Right renal pelvis (tissue), 4 donors: Measurements from ENCODE around the gene SPACA9. TPM values are rescaled to one million over a fixed set of nuclear protein-coding genes. Genes with fewer than 3 reads are reported as not detected.
A peak's percentile ranks its signal among the peaks of the same experiment; 100 is the strongest.

Source experiments
- DNase-seq, 4 donors: peaks; one replicate each; pipeline ENCODE4 v3.0.0-alpha.2; 2013; ENCODE audit warnings: low read depth in 4 of 4, low spot score in 3 of 4, missing footprints in 1 of 4
- polyA plus RNA-seq, 4 donors: library from polyadenylated mRNA; unstranded; fragments of 120-200 nt; gene quantifications; one replicate each; pipeline ENCODE4 v1.2.1, GENCODE V29; 2013; ENCODE audit not compliant: insufficient read length in 4 of 4

The SPACA9 gene
- polyA plus RNA-seq, 4 donors = 8.7 to 10.8 (median 10.1) TPM

DNA sequence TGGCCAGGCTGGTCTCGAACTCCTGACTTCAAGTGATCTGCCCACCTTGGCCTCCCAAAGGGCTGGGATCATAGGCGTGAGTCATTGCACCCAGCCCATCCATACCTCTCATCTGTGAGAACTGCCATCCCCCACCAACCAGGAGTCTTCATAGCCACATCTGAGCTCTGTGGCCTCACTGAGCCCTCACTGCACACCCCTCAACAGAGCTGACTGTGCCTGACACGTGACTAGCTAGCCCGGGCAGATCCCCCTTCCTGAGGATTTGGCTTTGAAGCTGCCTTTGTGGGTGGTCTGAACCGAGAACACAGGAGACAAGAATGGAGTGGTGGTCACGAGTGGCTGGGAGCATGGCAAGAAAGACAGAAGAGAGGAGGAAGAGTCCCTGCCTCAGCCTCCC, 16.2 kb upstream of the SPACA9 start:
- no peak for DNase-seq

DNA sequence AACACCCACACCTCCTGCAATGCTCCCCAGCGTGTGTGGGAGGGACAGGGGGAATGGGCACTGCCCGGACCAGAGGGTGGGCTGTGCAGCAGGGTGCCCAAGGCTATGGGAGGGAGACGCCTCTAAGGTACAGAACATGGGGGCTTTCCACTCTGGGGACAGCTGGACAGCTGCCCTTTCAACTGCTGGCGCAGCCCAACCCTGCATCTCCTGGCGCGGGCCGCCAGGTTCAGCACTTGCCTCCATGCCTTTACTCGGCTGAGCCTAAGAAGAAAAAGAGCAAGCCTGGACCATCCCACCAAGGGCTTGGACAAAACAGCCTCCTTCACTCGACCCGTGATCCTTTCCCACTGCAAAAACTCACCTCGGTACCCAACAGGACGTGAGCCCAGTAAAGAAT, 15.6 kb upstream of the SPACA9 start:
- no peak for DNase-seq

DNA sequence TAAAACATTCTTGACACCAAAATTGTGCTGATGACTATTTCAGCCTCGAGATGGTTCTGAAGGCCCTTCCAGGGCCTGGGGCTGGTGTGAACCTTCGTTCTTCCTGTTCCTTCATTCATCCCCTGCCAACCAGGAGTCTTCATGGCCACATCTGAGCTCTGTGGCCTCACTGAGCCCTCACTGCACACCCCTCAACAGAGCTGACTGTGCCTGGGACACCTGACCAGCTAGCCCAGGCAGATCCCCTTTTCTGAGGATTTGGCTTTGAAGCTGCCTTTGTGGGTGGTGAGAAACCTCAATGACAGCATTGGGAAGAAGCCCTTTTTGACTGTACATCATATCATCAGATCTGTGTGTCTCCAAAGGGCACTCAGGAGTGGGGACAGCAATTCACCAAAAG, 14.4 kb upstream of the SPACA9 start:
- no peak for DNase-seq

DNA sequence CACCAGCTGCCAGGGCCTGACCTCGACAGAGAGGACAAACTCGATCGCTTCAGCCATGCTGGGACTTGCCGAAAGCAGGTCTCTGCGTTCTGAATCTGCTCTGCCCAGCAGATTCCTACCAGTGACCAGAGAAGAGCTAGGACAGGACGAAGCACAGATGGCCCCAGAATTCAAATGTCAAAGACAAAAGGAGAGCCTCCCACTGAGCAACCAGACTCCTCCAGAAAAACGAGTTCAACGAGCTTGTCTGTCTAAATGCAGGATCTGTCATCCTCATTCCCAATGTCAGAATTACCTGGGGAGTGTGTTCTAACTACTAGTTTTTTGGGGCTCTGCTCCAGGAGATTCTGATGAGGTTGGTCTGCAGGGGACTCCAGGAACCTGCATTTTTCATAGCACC, 14.0 kb upstream of the SPACA9 start:
- no peak for DNase-seq

DNA sequence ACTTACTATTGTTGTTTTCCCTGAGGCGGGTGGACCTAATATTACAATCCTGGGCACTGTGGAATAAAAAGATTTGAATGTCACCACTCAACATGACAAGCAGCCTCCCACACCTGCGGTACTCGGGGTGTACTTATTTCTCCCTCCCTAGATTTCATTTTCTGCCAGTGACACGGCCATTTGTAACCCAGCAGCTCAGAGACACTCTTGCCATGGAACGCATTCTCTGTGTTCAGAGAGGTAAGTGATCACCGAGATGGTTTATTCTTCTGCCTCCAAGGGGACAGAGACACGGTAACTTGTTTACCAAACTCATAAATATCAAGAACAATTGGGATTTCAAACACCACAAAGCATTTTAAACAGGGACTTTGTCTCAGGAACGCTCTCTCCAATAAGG, 11.8 kb upstream of the SPACA9 start:
- DNase-seq = no peak

DNA sequence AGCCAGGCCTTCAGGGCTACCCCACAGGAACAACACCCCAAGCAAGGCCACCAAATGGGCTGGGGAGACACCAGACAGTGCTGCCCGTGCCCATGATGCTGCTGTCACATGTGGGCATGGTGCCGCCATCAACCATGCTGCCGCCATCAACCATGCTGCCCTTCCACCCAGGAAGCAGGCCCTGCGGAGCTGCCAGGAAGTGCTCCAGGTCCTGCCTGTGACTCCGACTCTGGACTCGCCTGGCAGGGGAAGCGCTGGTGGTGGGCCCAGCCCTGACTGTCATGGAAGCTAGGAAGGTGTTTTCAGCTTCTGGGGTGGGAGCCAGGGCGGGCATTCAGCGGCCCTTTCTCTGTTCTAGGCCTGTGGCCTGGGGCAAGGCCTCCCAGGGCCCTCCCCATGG, 9.4 kb upstream of the SPACA9 start:
- no peak for DNase-seq

DNA sequence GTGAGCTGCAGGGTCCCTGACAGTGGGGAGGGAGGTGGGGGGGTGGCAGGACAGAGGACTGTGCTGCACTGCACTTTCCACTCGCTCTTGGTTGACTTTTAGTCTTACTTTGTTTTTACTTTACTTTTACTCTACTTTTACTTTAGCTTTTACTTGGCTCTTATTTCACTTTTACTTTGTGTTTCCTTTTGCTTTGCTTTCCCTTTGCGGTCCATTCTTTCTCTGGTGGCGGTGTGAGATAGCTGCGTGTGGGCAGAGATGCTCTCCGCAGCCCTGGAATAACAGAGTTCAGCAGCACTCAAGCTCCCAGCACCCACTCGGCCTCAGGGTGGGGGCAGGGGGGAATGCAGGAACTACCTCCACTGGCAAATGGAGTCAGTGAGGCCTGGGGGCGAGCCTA, 5.3 kb upstream of the SPACA9 start:
- no peak for DNase-seq

DNA sequence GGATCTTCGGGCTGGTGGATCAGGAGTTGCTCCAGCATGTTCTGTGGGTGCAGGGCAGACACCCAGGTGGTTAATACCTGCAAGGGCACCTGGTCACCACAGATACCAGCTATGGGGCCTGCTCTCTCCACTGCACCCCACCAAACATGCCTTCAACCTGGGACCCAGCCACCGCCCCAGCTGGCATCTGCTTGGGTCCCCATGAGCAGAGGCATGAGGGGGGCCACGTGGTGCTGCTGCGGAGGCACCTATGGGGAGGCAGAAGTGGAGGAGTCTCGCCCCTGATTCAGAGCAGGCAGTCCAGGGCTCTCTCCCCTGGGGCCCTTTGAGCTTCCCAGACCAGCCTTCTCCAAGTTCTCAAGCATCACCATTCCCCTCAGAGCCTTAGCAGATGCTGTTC, 3.5 kb upstream of the SPACA9 start:
- DNase-seq = no peak

DNA sequence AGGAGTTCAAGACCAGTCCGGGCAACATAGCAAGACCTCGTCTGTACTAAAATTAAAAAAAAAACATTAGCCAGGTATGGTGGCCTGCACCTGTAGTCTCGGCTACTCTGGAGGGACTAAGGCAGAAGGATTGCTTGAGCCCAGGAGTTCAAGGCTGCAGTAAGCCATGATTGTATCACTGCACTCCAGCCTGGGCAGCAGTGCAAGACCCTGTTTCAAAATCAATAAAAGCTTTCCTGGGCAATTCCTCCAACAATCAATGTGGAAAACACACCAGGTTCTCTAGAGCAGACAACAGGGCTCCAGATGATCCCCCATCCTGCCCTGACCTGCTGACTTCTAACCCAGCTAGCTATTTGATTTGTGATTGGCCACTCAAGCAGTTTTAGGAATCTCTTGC, 1.8 kb upstream of the SPACA9 start:
- no peak for DNase-seq

DNA sequence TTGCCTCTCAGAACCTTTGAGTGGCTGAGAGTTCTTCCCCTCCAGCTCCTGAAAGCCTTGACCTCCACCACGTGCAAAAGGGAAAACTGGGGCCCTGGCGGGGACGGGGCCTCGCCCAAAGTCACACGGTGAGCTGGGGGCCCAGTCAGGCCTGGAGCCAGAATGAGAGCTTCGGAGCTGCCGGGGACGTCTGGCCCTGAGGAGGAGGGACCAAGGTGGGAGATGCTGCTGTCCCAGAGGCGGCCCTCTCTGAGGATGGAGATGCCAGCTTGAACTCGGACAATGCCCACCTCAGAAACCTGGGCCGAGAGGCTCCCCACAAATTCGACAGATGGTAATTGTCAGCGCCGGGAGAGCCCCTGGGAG, 1.3 kb upstream of the SPACA9 start:
- no peak for DNase-seq

DNA sequence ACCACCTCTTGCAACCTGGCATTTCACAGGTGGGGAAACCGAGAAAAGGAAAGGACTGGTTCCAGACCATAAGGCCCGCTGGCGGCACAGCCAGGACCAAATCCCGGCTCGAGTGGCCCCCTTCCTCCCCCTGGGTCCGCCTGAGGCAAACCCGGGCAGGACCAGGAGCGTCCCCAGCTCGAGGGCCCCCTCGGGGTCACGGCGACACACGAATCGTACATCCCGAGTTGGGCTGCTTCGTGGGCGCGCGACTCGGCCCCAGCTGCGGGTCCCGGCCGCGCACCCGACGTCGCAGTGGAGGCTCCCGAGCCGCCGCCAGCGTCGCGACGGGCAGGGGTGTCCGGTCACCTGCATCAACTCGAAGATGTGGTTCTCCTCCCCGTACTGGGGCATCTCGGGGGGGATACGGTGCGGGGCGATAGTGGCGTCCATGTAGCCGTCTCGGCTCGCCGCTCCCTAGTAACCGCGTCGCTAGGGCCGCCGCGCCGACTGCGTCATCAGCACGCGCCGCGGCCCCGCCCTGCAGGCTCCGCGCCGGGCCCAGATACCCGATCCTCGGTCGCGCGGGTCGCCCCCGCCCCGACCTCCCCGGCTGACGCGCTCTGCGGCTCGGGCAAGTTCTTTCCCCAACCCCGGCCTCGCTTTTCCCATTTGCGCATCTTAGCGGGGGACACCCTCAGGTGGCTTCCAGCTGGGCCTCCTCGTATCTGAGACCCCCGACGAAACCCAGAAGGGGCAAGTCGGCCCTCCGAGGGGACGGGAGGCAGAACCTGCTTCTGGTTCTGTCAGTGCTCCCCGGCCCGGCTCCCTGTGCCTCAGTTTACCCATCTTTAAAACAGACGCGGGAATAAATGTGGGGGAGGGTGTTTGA, 639 bp upstream of the SPACA9 start, which contains the start of gene AK8:
Gene AK8 (minus strand): TSS at position 461 of the 871 bp plus-strand sequence. CDS start 29 bp downstream, at position 432.
- peak; percentile 61 to 79 (median 66) for DNase-seq

DNA sequence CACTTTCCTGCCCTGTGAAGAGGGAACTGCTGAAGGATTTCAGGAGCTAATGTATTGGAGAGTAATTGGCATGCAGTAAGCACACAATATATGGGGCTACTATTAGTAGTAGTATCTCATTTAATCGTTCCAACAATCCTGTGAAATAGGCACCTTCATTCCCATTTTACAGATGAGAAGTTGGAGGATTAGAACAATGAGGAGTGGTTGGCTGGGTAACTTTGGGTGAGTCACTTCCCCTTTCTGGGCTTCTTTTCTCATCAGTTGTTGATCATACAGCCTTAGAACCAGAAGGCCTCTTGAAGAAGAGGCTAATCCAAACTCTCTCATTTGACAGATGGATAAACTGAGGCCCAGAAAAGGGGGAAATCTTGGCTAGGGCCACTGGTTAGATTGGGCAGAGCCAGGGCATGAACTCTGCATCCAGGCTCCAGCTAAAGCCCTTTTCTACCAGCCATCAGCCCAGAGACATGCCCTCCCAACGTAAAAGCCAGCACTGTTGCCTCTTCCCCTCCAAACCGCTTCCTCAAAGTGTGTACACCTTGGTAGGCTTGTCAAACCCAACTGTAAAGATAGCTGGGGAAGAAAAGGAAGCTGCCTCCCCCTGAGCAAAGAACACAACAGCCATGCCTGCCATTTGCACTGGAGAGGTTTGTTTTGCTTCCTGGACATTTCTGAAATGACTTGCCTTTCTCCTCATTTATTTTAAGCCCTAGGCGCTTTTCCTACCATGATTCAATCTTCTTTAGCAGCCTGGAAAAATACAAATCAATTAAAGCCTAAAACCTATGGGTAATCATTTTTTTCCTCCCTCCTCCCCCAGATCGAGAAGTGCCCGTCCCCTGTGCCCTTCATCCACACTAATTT, 992 bp downstream of the SPACA9 start:
- DNase-seq = no peak

DNA sequence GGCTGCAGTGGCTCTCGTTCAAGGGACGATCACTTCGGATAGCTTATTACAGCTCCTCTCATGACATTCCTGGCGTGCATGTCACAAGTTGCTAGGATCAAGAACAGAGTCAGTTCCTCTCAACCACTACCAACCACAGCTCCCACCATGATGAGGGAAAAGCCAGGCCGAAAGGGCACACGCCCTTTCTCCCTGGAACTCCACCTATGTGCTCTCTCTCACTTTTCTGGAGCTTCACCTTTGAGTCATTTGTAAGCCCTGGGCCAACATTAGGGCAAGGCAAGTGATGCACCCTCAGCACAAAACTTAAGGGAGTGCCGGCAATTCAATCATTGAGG, 1.6 kb downstream of the SPACA9 start:
- no peak for DNase-seq

DNA sequence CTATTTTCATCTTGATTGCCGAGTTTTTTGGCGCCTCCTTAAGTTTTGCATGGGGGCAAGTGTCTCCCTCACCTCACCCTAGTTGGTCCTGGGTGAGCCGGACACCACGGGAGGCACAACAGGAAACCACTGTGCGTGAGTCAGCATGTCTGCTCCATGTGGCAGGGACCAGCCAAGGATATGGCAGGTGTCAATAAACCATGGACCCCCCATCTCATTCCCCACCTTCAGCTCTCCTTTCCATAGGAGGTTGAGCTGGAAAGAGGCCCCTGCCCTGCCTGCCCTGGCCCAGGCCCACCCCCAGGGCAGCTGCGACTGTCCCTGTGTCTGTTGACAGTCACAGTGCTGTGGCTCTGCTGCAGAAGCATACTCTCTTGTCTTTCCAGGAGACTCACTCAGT, 3.1 kb downstream of the SPACA9 start:
- DNase-seq = no peak

DNA sequence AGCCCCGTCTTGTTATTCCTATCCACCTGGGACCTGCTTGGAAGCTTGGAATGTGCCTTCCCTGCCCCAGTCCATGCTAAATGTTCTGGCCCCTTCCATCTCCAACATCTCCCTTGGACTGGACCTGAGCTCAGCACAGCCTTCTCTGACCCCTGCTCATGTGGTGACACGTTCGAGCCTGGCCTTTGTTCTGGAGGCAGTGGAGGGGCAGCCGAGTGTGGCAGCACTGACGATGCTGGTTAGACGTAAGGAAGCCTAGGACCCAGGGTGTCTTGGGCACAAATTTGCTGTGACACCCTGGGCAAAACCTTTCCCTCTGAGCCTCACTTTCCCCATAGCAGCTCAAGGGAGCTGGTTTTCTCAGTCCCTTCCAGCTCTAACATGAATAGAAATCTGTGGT, 3.9 kb downstream of the SPACA9 start:
- no peak for DNase-seq

DNA sequence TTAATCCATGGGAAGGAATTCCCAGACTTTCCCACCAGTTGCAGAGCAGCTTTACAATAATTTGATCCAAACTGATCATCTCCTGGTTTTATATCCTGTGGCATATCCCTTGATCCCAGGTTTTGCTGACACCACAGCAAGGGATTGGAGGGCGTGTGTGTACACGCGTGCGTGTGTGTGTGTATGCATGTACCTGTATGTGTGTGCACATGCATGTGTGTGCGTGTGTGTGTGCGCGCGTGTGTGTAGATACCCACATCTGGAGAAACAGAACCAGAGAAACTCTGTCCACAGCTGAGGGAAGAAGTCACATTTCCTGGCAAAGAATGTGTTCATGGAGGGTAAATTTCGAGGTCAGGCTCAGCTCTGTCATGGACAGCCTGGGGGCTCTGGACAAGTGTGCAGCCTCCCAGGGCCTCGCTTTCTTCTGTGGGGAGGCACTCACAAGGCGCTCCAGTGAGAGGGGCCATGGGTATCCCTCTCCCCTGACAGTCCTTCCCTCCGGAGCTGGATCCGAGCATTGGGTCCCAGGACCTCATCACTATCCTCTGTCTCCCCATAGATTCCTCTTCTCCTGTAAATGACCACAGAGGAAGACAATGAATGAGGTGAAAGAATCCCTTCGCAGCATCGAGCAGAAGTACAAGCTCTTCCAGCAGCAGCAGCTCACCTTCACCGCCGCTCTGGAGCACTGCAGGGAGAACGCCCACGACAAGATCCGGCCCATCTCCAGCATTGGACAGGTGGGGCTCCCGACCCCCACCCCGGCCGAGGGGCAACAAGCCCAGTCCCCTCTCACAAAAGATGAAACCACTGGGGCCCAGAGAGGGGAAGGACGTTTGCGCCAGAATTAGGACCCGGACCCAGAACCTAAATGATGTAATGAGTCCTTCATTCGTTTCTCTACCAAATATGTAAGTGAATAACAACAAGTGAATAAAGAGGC, 4.9 kb downstream of the SPACA9 start:
- DNase-seq = no peak

DNA sequence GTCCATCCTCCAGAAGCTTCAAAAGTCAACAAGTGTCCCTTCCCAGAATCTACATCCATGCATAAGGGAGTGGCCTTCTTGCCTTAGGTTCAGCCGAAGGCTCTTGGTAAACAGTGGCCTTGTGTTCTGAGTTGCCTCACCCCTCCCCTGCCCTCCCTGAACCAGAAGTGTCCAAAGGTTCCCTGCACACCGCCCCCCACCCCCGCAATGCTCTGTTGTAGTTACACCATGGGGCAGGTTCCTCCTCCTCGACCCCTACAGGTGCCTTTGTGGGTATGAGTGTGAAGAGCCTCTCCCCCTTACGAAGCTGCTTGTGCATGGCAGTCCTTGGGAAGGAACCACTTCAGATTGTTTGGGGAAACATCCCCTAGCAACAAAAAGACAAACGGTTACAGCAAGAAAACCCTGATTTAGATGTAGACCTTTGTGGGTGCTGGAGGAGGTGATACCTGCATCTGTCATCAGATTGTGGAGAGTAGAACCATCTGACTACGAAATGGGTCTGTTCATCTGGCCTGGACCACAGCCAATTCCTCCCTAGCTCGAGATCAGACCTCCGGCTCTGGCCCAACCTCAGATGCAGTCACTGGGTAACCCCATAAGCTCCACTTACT, 7.1 kb downstream of the SPACA9 start:
- DNase-seq = no peak

DNA sequence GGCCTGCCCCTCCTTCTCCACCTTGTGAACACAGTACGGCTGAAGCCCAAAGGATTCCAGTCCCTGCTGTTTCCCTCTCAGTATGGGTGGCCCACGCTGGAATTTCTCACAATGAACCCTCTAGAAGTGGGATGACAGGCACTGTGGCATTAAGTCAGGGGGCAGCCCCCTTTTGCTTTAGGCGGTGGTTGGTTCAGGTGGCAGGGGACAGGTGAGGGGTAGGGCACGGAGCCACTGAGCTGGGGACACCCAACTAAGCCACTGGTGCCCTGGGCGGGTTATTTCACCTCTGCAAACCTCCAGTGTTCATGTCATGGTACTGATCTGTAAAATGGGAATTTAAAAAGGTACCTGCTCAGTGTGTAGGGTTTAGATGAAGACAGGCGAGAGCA, 7.6 kb downstream of the SPACA9 start:
- DNase-seq = no peak

DNA sequence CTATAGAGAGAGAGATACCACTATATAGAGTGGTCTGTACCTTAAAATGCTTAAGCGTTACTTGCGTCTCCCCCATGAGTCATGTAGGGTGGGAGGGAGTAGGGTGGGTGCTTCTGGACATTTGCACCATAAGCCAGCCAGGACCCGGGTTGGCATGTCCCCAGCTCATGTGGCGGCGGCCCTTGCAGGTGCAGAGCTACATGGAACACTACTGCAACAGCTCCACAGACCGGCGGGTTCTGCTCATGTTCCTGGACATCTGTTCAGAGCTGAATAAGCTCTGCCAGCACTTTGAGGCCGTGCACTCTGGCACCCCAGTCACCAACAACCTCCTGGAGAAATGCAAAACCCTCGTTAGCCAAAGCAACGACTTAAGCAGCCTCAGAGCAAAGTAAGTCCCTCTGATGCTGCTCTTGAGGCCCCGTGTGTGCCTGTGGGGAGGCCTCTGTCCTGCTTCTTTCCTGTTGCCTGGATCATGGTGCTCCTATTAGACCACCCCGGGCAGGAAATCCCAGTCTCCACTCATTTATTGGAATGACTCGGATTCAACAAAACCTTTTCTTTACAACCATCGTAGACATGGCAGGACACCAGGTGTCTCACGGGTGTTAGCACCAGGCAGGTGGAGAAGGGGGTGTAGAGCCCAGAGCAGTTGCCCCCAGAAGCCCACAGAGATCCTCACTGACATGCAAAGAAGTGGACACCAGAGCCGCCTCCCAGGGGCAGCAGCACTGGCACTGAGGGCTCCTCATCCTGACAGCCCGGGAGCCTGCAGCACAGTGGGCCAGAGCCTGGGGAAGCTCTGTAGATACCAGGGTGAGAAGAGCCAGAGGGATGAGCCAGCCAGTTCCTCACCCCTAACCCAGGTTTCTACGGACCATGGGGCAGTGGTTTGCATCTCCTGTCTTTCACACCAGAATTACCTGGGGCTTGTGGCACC, 8.8 kb downstream of the SPACA9 start:
- no peak for DNase-seq
